ENCODE measurements around the gene KIFC1.

Gene KIFC1

DNA sequence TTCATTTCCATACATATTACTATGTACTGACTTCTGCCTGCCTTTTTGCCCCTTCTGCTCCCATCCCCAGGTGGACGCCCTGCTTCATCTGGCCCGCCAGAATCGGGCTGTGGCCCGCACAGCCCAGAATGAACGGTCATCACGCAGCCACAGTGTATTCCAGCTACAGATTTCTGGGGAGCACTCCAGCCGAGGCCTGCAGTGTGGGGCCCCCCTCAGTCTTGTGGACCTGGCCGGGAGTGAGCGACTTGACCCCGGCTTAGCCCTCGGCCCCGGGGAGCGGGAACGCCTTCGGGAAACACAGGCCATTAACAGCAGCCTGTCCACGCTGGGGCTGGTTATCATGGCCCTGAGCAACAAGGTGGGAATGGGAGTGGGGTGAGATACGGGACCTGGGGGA, 14.5 kb downstream of the KIFC1 start:
- Histone ChIP-seq H3K27me3 (ENCODE audit: control insufficient read depth, insufficient read depth, low read length) (no peaks in the 10 kb centered on the region), H3K4me1 (ENCODE audit: control insufficient read depth, insufficient read depth, low read length) (no peaks in the 10 kb centered on the region), H3K4me3 (ENCODE audit: low read length) (no peak overlapping the region), H3K9me3 (ENCODE audit: control insufficient read depth, low read length) (no peaks in the 10 kb centered on the region), H3K9ac (ENCODE audit: low read length) (no peak overlapping the region), H3K36me3 (ENCODE audit: control insufficient read depth, insufficient read depth, low read length) (no peaks in the 10 kb centered on the region)

DNA sequence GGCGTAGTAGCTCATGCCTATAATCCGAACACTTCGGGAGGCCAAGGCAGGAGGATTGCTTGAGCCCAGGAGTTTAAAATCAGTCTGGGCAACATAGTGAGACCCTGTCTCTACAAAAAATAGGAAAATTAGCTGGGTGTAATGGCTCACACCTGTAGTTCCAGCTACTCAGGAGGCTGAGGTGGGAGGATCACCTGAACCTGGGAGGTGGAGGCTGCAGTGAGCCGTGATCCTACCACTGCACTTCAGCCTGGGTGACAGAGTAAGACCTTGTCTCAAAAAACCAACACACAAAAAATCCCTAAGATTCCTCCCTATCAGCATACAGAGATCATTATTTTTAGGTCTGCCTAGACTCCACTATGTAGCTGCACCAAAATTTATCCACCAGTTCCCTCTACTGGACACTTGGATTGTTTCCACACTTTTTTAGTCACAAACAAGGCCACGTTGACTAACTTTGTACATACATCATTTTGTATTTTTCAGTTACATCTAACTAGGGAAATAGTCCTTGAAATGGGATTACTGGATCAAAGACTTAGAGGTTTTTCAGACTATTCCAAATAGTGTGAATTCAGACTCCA, 15.6 kb downstream of the KIFC1 start:
- Histone ChIP-seq H3K4me3 (ENCODE audit: low read length) (no peak overlapping the region), H3K27me3 (ENCODE audit: control insufficient read depth, insufficient read depth, low read length) (no peaks in the 10 kb centered on the region), H3K4me1 (ENCODE audit: control insufficient read depth, insufficient read depth, low read length) (no peaks in the 10 kb centered on the region), H3K36me3 (ENCODE audit: control insufficient read depth, insufficient read depth, low read length) (no peaks in the 10 kb centered on the region), H3K9me3 (ENCODE audit: control insufficient read depth, low read length) (no peaks in the 10 kb centered on the region), H3K9ac (ENCODE audit: low read length) (no peak overlapping the region)

DNA sequence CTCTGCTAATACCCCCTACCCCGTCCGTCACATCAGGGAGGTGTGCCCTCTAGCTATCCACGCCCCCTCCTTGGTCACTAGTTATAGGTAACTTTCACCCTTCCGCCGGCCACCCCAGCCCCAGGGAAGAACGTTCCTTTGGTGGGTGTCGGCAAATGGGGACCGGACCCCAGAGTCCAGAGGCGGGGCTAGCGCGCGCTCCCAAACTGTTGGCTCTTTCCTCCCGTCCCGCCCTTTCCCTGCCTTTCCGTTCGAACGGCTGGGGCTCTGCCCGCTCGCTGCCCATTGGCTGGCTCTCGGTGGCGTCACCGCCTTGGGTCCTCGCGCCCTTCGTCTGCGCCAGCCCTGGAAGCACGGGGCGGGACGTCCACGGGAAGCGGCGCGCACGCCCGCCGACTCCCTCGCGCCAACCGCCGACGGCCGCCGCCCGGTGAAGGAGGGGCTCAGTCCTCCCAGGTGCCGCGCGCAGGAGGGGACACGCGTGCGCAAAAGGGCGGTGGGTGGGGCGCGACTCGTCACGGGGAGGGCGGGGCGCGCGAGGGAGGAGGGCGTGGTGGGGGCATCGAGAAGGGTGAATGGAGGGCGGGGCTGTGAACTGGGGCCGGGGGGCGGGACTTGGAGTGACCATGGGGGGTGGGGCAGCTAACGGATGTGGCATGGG, 18.6 kb downstream of the KIFC1 start:
- no peaks in the 10 kb centered on the region for H3K36me3 ChIP-seq (ENCODE audit: control insufficient read depth, insufficient read depth, low read length)
- H3K4me3 ChIP-seq (ENCODE audit: low read length): peak overlapping the region; percentile 54
- H3K4me1 ChIP-seq (ENCODE audit: control insufficient read depth, insufficient read depth, low read length): no peaks in the 10 kb centered on the region
- no peaks in the 10 kb centered on the region for H3K9me3 ChIP-seq (ENCODE audit: control insufficient read depth, low read length)
- peak overlapping the region; percentile 73 for H3K9ac ChIP-seq (ENCODE audit: low read length)
- no peaks in the 10 kb centered on the region for H3K27me3 ChIP-seq (ENCODE audit: control insufficient read depth, insufficient read depth, low read length)

DNA sequence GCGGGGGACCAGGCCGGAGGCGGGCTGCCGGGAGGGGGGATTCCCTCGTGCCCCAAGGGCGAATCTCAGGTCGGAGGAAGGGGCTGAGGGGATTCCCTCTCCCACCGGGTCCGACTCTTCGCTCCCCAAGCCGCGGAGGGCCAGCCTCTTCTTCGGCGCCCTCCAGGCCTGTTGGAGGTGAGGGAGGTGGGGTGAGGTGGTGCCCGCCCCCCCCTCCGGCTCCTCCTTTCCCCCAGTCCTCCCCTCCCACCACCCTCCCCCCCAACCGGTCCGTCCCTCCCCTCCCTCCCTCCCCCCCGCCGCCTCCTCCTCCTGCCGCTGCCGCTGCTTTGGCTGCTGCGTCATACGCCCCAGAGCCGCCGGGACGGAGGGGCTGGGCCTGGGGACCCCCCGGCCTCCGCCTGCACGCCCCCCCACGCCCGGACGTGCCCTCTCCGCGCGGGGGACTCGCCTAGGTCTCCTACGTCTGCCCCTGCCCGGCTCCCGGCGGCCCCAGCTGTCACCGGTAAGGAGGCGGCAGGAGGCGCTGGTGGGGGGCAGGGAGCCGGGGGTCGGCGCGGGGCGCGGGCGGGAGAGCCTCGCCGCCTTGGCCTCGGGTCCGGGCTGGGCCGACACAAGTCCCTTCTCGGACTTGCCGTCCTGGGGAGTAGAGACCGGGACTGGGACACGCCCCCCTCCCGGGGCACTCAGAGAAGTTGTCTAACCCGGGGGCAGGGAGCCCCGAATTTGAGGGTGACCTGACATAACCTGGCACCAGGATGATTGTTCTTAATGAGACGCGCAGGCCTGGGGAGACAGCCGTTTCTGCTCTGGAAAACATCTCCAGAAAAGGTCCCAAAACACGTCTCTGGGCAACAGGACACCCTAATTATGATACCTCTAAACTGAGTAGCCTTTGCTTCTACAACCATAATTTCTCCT, 19.3 kb downstream of the KIFC1 start, which contains the start of gene PHF1:
Gene PHF1 (plus strand): TSS at position 304 of the 921 bp plus-strand sequence. CDS start 1,250 bp downstream, outside the sequence.
- peak within 1 kb of the TSS; percentile 54 for H3K4me3 ChIP-seq (ENCODE audit: low read length)
- no peaks in the 10 kb centered on the region for H3K4me1 ChIP-seq (ENCODE audit: control insufficient read depth, insufficient read depth, low read length)
- no peaks in the 10 kb centered on the region for H3K27me3 ChIP-seq (ENCODE audit: control insufficient read depth, insufficient read depth, low read length)
- H3K9me3 ChIP-seq (ENCODE audit: control insufficient read depth, low read length): no peaks in the 10 kb centered on the region
- H3K9ac ChIP-seq (ENCODE audit: low read length): peak within 1 kb of the TSS; percentile 73
- no peaks in the 10 kb centered on the region for H3K36me3 ChIP-seq (ENCODE audit: control insufficient read depth, insufficient read depth, low read length)

DNA sequence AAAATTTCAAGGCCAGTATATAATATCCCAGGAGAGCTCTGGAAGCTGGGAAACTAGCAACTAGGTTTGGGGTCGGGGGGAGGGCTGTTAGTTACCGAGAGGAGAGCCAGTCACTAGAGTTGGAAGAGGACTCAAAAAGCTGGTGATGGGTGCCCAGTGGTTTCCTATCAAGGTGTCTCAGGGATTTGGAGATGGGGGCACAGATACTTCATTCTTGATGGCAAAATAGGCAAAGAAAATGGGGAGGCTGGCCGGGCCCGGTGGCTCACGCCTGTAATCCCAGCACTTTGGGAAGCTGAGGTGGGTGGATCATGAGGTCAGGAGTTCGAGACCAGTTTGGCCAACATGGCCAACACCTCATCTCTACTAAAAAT, 20.0 kb downstream of the KIFC1 start:
- Histone ChIP-seq H3K4me1 (ENCODE audit: control insufficient read depth, insufficient read depth, low read length) (peaks cover 4% of the 10 kb centered on the region), H3K36me3 (ENCODE audit: control insufficient read depth, insufficient read depth, low read length) (no peaks in the 10 kb centered on the region), H3K9ac (ENCODE audit: low read length) (peak overlapping the region; percentile 73), H3K4me3 (ENCODE audit: low read length) (no peak overlapping the region), H3K9me3 (ENCODE audit: control insufficient read depth, low read length) (no peaks in the 10 kb centered on the region), H3K27me3 (ENCODE audit: control insufficient read depth, insufficient read depth, low read length) (no peaks in the 10 kb centered on the region)

DNA sequence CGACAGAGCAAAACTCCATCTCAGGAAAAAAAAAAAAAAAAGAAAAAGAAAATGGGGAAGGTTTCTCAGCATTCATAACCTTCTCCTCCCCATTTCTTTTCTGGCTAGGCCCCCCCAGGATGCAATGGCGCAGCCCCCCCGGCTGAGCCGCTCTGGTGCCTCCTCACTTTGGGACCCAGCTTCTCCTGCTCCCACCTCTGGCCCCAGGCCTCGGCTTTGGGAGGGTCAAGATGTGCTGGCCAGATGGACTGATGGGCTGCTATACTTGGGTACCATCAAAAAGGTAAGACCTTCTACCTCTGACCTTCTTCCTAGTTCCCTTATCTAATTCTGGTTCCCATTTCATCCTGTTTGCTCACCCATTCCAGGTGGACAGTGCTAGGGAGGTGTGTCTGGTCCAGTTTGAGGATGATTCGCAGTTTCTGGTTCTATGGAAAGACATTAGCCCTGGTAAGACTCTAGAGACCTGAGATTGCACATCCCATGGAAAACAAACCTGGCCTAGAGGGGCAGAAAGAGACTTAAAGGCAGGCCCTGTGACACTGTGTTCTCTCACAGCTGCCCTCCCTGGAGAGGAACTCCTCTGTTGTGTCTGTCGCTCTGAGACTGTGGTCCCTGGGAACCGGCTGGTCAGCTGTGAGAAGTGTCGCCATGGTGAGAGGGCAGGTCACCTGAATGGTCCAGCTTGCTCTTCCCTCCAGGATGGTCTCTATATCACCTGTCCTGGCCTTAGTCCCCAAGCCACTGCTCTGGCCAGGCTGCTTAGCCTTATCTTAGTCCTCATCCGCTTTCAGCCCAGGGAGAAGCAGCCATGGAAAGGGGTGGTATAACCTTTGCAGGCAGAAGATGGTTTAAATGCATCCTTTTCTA, 20.8 kb downstream of the KIFC1 start:
- H3K4me3 ChIP-seq (ENCODE audit: low read length): no peak overlapping the region
- H3K9ac ChIP-seq (ENCODE audit: low read length): no peak overlapping the region
- H3K27me3 ChIP-seq (ENCODE audit: control insufficient read depth, insufficient read depth, low read length): no peaks in the 10 kb centered on the region
- no peaks in the 10 kb centered on the region for H3K36me3 ChIP-seq (ENCODE audit: control insufficient read depth, insufficient read depth, low read length)
- peaks cover 12% of the 10 kb centered on the region for H3K4me1 ChIP-seq (ENCODE audit: control insufficient read depth, insufficient read depth, low read length)
- H3K9me3 ChIP-seq (ENCODE audit: control insufficient read depth, low read length): no peaks in the 10 kb centered on the region

DNA sequence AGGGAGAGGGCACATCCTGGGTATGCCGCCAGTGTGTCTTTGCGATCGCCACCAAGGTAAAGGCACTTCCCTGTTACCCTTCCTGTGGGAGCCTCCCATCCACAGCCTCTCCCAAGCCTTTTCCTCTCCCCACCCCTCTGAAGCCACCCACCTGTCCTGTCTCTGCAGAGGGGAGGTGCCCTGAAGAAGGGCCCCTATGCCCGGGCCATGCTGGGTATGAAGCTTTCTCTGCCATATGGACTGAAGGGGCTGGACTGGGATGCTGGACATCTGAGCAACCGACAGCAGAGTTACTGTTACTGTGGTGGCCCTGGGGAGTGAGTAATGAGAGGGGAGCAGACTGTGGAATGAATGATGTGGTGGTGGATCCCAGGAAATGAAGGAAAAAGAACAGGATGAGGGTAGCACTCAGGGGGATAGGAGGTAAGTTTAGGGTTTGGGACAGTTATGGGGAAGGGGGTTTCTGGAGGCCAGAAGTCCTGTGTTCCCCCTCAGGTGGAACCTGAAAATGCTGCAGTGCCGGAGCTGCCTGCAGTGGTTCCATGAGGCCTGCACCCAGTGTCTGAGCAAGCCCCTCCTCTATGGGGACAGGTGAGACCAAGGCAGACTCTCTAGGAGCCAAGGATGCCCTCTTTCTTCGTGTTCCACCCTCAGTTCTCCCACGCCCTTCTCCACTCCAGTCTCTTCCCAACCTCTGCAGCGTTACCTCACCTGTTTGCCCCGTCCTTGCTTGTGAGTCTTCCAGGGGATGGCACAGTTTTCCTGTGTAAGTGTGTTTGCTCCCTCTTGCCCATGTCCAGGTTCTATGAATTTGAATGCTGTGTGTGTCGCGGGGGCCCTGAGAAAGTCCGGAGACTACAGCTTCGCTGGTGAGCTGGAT, 21.9 kb downstream of the KIFC1 start:
- H3K4me3 ChIP-seq (ENCODE audit: low read length): no peak overlapping the region
- H3K9me3 ChIP-seq (ENCODE audit: control insufficient read depth, low read length): no peaks in the 10 kb centered on the region
- no peaks in the 10 kb centered on the region for H3K27me3 ChIP-seq (ENCODE audit: control insufficient read depth, insufficient read depth, low read length)
- no peaks in the 10 kb centered on the region for H3K36me3 ChIP-seq (ENCODE audit: control insufficient read depth, insufficient read depth, low read length)
- H3K4me1 ChIP-seq (ENCODE audit: control insufficient read depth, insufficient read depth, low read length): peaks cover 14% of the 10 kb centered on the region
- H3K9ac ChIP-seq (ENCODE audit: low read length): no peak overlapping the region

DNA sequence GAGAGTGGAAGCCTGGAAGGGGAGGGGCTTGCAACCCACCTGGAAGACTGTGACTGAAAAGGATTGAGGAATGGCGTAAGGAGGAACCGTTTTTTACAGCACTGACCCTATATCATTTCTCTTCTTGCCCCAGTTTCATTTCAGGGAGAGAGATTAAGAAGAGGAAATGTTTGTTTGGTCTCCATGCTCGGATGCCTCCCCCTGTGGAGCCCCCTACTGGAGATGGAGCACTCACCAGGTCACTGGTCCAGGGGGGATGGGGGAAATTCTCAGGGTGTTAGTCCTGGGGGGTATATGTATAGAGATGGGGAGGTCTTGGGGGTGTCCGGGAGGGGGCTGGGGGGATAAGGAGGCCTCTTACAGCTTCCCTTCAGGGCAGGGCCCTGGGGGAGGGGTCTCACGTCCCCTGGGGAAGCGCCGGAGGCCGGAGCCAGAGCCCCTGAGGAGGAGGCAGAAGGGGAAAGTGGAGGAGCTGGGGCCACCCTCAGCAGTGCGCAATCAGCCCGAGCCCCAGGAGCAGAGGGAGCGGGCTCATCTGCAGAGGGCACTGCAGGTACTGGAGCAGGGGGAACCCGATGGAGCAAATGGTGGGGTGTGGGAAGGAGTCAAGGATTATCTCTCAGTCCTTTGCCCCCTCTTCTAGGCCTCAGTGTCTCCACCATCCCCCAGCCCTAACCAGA, 23.1 kb downstream of the KIFC1 start:
- peaks cover 27% of the 10 kb centered on the region for H3K4me1 ChIP-seq (ENCODE audit: control insufficient read depth, insufficient read depth, low read length)
- H3K36me3 ChIP-seq (ENCODE audit: control insufficient read depth, insufficient read depth, low read length): no peaks in the 10 kb centered on the region
- no peak overlapping the region for H3K4me3 ChIP-seq (ENCODE audit: low read length)
- H3K9me3 ChIP-seq (ENCODE audit: control insufficient read depth, low read length): no peaks in the 10 kb centered on the region
- H3K9ac ChIP-seq (ENCODE audit: low read length): no peak overlapping the region
- no peaks in the 10 kb centered on the region for H3K27me3 ChIP-seq (ENCODE audit: control insufficient read depth, insufficient read depth, low read length)

DNA sequence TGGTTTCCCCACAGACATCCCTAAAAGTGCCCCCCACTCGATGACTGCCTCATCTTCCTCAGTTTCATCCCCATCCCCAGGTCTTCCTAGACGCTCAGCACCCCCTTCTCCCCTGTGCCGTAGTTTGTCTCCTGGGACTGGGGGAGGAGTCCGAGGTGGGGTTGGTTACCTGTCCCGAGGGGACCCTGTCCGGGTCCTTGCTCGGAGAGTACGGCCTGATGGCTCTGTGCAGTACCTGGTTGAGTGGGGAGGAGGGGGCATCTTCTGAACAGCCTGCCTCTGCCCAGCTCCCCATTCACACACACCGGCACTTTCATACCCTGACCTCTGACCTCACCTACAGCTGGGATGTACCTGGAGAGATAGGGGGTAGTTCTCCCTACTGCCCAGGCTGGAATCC, 24.2 kb downstream of the KIFC1 start:
- no peaks in the 10 kb centered on the region for H3K9me3 ChIP-seq (ENCODE audit: control insufficient read depth, low read length)
- no peaks in the 10 kb centered on the region for H3K36me3 ChIP-seq (ENCODE audit: control insufficient read depth, insufficient read depth, low read length)
- H3K4me1 ChIP-seq (ENCODE audit: control insufficient read depth, insufficient read depth, low read length): peaks cover 28% of the 10 kb centered on the region
- no peaks in the 10 kb centered on the region for H3K27me3 ChIP-seq (ENCODE audit: control insufficient read depth, insufficient read depth, low read length)
- no peak overlapping the region for H3K4me3 ChIP-seq (ENCODE audit: low read length)
- H3K9ac ChIP-seq (ENCODE audit: low read length): no peak overlapping the region

DNA sequence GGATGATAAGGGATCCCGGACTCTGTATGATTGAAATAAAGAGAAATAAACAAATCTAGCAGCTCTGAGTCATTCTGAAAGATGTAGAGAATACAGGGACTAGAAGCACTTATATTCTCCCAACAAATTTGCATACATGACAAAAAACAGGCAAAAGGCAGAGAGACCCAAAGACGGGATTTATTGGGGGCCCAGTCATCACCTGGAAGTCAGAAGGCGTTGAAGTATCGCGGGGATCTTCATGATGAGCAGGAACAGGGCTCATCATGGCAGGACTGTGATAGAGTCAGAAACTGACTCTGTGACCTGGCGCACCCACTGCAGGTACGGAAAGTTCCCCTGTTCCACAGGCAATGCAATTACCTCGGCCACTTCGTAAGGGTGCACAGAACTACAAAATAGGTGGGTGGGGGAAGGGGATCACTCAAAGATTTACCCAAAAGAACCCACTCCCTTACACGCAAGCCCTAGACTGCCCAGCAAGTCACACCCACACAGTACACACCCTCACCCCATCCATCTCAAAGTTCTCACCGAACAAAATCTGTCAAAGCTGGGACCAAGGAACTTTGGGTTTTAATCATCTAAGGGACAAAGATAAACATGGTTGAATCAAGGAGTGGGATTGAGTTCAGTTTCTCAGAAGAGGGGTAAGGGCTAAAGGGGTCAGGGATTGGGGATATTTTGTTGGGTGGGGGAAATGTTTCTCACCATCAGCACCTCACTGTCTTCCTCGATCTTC, 24.9 kb downstream of the KIFC1 start:
- Histone ChIP-seq H3K27me3 (ENCODE audit: control insufficient read depth, insufficient read depth, low read length) (no peaks in the 10 kb centered on the region), H3K4me3 (ENCODE audit: low read length) (peak overlapping the region; percentile 76), H3K36me3 (ENCODE audit: control insufficient read depth, insufficient read depth, low read length) (no peaks in the 10 kb centered on the region), H3K9ac (ENCODE audit: low read length) (peak overlapping the region; percentile 76), H3K9me3 (ENCODE audit: control insufficient read depth, low read length) (no peaks in the 10 kb centered on the region), H3K4me1 (ENCODE audit: control insufficient read depth, insufficient read depth, low read length) (peaks cover 28% of the 10 kb centered on the region)
